Stimulated activated CD8-positive, alpha-beta memory T cell treated with anti-CD3 and anti-CD28 coated beads, Interleukin-12 subunit alpha, Interleukin-12 subunit beta, amount 100 ng/mL, for 24 hours (primary cell): ENCODE measurements around the gene SHTN1.

ENCODE experiments used
- DNase-seq: peaks from one replicate; pipeline ENCODE4 v3.0.0-alpha.2; 2020; ENCODE audit errors: extremely low read depth

Gene SHTN1

DNA sequence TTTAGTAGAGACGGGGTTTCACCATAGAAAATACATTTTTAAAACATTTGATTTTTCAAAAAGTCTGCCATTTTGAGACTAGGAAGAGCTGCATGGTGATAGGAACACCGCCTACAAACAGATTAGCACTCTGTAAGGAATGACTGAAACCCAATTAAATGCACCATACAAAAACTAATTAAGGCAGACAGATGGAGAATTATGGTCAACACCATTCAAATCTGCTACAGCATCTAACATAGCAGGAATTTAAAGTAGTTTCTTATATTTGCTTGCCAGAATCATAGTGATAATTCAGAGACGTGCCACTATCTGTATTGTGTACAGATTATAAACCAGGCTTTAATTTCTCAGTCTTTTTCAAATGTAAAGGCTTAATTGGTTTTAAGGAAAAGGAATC, 87.5 kb downstream of the SHTN1 start:
- no peak for DNase-seq

DNA sequence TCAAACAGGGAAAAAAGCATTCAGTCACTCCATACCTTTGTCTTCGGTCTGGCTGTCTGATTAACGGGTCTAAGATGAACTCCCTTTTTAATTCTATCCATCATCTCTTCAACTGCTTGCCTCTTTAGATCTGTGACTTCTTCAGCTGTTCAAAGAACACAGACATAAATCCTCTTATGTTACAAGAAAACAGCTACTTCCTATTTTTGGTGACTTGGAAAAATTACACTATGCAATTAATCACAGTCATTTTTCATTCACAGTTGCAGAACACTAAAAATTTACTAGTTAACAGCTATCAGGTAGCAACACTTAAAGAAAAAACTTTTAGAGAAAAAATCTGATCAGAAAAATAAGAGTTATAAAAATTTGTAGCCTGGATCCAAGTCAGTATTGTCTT, 89.6 kb downstream of the SHTN1 start:
- no peak for DNase-seq

DNA sequence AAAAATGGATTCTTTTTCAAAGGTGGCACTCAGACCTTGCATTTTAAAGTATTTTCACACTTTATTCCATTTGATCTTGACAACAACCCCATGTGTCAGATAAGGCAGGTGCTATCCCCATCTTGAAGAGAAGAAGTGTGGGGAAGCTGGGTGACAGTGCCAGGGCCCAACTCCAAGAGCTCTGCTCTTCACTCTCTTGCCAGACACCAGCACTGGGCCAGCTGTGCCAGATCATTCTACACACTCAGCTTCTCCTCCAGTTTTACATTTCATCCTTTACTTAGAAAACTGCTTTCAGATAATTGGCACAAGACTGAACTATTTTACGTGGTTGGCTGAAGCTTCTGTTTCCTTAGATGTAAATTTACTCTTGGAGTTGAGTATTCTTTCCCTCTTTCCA, 91.3 kb downstream of the SHTN1 start:
- no peak for DNase-seq

DNA sequence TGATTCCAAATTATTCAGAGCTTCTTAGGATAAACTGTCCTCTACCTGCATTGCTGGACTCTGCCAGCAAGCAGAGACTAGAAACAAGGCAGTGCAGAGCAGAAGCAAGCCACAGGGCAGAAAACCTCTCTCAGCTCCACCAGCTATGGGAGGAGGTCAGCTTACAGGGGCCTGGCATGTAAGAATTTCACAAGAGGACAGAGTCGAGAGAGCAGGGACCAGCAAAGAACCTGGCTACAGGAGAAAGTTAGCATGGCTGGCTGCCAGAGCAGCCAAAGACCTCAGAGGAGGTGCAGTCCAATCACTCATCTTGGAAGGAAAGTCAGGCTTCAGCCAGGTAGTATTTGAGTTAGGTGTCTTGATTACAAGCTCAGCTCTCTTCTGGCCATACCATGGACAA, 92.8 kb downstream of the SHTN1 start:
- no peak for DNase-seq

DNA sequence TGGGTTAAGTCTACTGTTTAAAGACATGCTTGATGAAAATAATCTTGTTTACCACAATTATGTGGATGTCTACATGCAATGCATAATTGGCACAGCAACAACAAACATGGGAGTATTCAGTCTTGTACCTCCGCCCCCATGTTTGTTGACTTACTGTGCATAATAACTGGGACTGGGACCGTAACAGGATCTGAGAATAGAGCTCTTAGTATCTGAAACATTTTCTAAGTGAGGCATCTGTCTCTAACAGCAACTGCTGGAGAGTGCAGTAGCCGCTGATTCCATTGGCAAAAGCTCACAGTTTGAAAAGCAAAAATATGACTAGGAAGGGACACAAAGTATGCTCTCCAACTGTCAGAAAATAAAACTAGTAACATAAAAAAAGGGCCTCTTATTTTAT, 94.1 kb downstream of the SHTN1 start:
- DNase-seq: no peak

DNA sequence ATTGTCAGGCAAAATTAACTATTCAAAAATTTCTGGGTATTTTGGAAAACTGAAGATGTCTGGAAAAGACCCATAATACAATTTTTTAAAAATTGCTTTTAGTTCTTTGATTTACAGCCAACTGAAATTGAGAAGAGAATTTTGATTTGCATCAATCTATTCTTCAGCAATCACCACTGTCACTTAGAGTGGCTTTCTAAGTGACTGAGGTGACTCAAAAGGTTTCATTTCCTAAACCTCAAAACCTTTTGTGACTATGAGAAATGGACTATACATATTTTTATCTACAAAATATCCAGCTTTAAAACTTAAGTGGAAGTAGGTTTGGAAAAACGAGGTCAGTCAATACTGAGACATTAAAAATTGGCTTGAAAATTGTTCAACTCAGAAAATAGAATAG, 95.7 kb downstream of the SHTN1 start:
- DNase-seq: no peak

DNA sequence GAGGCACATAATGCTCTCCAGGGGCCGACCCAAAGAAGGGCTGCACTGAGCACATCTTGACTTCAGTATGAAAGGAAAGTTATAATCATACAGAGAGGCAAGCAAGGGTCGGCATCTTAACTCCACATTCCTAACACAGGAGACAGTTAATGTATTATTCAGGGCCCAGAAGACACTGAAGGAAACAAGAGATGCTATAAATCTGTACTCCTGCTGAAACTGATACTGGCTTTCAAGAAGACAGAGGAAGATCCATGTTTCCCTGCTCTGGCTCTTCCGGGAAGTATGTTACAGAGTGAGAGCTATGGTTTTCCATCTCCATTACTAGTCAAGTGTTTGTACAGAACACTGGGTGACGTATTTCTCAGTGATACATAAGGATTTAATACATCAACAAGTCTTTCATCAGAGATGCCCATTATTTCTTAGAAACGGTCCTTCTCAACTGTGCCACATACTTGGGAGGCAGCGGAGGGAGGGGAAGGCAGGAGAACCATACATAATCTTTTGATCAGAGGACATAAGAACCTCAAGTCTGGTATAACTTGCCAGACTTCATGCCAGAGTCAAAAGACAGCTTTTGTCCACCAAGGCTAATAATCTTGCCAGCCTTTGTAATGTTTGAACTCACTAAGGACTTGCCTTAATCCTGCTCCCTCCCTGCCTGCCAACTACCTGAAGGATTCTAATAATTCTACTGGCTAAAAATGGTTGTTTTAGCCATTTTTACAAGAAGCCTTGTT, 97.6 kb downstream of the SHTN1 start:
- no peak for DNase-seq

DNA sequence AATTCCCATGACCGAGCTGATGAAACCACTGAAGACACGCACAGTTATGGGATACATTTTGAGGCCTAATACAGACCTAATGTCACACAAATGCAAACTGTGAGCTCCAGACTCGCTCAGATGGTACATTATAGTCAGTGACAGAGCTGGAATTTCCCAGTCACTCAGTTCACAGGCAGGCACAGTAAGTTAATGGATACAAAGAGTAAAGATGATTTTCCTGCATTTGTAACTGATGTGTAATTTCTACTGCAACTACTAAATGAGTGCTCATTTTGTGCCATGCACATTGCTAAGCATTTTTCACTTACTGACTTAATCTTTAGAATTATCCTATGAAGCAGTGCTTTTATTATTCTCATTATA, 99.2 kb downstream of the SHTN1 start:
- DNase-seq: no peak

DNA sequence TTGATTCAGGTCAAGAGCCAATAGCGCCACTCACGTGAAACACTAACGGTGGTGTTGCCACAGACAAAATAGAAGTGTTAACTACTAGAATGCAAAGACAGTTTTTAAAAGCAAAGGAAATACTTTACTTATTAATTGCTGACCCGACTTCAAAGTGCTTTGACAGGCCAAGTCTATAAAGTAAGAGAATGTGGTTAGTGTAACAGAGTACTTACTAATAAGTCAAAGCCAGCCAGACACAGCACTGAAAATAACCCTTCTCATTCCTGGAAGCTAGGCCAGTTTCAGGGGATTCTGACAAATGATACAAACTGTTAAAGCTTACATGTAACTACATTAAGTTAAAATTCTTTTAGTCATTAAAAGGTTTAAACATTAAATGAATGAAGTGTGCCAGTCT, 105.4 kb downstream of the SHTN1 start:
- DNase-seq: no peak

DNA sequence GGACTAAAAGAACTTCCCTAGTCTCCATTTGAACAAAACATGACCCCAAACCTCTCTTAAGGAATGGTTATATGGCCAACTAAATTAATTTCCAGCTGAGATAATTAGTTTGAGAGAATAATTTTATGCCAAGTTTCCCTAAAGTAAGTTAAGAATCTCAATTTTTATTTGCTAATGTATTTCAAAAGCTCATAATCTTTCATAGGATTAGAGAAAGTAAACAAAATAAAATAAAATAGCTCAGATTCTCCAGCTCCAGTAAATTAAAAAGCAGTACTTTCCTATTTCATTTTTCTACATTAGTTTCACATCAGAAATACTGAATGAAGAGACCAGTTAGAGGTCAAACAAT, 111.3 kb downstream of the SHTN1 start:
- DNase-seq: no peak

DNA sequence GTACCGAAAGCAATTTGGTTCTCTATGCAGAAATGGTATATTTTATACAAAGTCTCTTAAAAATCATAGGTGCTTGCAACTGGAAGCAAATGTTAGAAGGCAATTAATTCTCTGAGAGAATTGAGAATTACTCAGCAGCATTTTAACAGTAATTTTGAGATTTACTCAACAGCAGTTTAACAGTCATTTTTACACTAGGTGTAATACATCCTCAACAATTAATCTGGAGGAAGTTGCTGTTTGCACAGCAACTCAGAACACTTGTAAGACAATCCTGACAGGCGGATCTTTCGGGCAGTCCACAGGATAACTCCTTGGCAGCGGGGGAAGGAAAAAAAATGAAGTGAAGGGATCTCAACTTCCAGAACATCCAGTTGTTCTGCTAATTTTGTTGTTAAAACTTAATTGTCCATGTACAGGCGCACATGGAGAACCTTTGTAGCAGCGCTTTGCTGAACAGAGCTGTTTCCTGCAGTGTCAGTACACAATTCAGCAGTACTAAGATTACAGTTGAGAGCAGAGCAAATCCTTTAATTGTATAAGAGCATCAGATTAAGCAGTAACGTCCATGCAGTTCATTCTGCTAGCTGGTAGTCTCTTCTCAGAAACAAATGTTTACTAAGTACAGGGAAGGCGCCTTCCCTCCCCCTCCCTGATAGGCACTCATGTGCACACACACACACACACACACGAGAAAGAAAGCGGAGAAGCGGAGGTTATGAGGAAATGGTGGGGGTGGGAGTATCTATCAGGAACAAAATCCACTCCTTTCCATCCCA, 111.9 kb downstream of the SHTN1 start:
- no peak for DNase-seq

DNA sequence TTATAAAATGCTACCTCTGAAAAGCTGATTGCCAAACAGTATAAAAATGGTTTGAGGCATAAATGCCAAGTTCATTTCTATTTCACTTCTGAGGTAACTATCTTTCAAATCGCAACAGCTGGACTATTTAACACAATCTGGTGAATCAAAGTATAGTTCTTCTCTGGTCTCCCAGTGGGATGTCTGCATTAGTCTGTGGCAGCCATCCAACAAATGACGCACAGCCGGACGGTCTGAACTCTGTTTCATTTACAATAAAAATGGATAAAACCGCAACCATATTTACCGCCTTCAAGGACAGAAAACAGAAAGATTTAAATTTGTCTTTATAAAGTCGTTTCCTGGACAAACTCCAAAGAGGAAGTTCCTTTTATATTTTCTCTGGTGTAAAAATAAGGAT, 113.8 kb downstream of the SHTN1 start:
- no peak for DNase-seq

DNA sequence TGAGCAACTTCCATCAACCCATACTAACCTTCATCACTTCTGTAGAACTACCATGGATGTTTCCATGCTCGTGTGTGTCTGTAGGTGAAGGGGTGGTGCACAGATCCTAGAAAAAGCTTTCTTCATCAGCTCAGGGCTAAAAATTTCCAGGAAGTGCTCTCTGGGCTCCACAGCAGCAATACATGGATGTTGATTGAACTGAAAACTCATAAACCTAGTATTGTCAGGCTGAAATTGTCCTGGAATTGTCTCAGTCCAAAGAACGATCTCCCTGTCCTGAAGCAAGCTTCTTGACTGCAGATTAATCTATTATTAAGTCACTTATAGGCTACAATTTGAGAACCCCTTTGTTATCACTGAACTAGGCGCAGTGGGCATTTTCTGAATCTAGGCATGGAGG, 115.9 kb downstream of the SHTN1 start:
- DNase-seq: no peak

DNA sequence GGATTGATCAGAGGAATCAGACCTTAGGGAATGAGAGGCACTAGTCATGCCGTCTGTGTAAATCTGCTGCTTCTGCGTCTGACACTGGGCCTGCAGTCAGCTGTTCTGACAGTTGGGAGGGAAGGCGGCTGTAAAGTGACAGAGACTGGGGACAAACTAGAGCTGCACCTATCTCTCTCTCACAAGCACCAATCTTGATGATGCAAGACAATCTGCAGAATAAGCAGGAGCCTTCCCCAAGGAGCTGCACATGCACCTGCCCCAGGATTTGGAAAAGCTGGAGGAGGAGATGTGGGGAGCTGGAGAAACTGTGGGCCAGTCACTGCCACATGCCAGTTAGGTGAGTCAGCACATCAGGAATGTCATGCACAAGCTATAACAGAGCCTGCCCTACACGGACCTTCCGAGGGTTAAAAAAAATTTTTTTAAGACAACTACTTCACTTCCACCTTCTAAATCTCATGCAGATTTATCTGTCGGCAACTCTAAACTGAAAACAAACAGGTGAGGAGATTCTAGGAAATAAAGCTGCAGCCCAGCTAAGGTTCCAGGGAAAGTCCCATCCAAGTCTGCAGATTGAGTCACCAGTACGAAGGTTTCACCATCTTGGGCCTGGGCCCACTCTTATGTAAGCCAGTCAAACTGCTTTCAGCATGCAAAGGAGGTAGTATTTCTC, 116.5 kb downstream of the SHTN1 start:
- DNase-seq: no peak

DNA sequence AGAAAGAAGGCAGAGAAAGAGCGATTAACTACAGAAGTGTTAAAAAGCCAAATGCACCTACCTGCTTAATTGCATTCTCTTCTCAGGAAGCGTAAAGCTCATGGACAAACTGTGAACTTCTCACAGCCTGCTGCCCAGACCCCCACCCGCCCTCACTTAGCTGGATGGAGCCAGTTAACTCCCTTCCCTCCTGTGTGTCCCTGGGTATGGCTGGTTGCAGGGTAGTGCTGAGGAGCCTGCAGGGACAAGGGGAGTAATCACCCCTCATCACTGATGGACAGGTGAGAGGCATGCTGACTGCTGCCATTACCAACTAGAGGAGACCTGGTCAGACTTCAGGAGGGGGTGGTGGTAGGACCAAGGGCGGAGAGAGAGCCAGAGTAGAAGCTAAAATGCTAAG, 118.2 kb downstream of the SHTN1 start:
- DNase-seq: no peak

DNA sequence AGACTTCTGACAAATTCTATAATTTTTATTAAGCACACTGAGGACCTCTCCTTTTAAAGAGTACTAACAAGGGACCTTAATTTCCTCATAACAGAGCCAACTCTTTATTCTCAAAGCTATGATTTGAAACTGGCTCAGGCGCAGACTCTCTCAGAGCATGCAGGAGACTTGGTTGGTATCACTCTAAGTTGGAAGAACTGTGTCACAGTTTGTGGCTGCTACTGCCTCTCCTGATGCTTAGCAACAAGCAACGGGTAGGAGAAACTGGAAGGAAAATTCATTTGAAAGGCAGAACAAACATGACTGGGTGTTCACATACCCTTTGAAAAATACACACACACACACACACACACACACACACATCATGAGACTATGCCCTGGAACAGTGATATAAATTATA, 122.3 kb downstream of the SHTN1 start:
- no peak for DNase-seq

DNA sequence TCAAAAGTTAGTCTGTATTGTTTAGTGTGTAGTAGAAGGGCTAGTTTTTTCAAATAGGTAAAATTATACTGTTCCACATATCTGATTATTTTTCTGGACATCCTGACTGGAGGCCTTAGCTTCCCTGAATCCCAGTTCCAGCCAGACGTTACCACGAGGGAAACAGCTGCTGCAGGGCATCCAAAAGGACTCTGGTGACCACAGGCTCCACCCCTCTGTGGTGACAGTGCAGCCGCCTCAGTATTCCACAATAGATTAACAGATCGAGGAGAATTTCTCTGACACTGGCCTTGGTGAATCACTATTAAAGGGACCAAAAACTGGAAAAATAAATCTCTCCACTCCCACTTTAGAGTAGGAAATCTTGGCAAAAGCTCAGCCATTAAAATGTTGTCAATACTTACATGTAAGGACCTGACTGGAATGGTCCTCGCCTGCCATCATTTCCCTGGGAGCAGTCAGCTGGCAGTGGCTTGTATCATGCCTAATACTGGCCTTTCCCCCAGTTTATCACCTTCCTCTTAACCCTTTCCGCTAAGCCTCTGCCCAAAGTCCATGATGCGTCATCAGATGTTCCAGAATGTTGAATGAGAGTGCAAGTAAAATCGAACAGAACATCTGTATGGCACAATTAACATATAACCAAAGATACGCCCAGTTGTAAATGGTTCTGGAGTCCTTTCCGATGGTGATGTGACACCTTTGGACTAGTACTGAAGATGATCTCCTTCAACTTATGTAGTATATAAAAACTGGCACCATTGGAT, 124.1 kb downstream of the SHTN1 start:
- DNase-seq: no peak

DNA sequence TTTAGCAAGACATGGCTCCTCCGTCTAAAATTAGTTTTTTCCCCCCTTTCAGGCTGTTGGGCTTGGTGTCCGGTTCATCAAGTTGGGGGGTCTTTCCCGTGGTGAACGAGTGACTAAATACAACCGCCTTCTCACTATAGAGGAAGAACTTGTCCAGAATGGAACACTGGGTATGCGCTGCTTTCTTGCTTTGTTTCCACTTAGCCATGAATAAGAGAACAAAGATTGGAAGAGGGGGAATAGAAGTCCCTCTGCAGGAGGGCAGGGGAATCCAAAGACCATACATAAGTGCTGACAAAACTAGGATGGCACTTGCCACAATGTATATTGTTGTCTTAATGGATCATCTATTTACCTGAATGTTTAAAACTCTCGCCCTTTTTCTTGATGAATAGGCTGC, 125.2 kb downstream of the SHTN1 start:
- DNase-seq: no peak

DNA sequence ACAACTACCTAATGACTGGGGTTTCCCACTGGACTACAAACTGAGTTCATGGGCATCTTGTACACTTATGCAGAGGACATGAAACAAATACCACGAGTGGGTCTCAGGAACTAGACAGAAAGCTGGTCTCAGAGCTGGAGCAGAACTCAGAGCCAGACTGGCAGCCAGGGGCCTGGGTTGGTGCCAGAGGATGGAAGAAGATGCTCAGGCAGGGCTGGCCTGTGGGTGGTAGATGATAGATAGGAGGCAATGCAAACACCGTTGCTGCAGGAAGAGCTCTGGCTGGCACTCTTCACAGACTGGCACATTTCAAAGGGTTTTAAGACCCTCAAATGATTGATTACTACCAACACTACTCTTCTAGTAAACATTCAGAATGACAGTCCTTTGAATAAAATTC, 126.9 kb downstream of the SHTN1 start:
- DNase-seq: no peak

DNA sequence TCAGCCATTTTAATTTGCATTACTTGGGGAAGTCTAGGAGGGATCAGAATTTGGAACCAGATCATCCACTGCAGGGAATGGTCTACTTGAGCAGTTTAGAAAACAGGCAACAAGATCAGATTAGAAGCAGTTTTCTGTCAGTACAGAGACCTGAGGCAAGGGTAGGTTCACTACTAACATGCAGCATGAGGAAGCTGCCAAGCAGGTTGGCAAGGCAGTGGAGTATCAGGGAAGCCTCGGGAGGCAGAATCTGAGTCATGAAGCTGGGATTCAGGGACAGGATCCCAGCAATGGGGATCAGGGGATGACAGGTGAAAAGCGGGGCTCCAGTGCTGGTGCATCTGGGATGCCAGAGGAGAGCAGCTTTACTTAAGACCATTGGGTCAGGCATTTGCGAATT, 127.6 kb downstream of the SHTN1 start:
- no peak for DNase-seq

DNA sequence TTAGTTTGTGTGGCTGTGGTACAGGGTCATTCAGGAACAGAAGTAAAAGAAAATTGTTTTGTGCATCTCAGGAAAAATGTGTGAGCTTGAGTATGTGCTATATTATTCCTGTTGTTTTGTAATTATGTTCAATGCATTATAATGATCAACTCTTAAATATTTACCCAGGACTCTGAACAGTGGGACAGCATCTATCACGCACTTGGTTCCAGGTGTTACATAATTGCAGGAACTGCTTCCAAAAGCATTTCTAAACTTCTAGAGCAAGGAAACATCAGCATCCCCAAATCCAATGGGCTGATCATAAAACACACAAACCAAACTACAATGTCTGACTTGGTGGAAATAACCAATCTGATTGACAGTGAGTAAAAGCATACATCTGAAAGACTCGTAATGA, 129.1 kb downstream of the SHTN1 start:
- DNase-seq: no peak

DNA sequence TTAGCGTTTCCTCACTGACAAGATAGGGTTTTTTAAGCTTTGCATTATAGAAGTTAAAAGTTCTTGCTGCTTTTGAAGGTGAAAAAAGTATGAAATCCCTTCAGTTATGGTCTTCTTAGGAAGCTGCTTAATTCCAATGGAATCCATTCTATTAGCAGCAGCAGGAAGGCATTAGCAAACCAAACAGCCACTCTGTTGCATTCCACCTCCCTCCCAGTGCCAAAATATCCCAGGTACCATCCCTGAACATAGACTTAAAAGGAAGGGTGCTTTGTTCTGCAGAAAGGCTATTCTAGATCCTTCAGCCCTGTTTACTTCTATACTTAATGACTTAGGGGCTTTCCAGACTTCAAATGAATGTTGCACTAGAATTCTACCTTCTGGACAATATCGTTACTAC, 131.9 kb downstream of the SHTN1 start:
- DNase-seq: no peak

DNA sequence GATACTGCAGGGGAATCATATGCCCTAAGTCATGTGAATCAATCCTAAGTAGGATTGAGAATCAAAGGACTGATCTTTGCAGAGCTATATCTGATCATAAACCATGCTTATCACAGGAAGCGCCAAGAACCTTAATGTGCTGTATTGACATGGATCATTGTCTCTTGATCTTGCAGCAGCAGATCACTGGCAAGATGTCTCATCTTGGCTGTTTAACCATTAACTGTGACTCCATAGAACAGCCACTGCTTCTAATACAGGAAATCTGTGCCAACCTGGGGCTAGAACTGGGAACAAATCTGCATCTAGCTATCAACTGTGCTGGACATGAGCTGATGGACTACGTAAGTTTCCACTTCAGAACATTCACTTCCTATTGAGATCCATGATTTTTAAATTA, 134.0 kb downstream of the SHTN1 start:
- DNase-seq: no peak
